KMS-11 (cell line): ENCODE data around the gene ETFDH.
"Not testable (repeated sequence)": the region's sequence is repeated elsewhere in the genome, so short reads cannot be mapped to it uniquely, and the experiment has no call there.

ENCODE experiments used
- H2AFZ ChIP-seq: fragments of 200-600 bp; sonication (generic); 2 replicates; pipeline ENCODE4 v1.6.1; 2016; ENCODE audit warnings: antibody characterized with exemption, mixed run types, low read depth
- H3K27ac ChIP-seq: fragments of 200-600 bp; sonication (generic); 2 replicates; pipeline ENCODE4 v1.6.1; 2016; ENCODE audit warnings: mild to moderate bottlenecking, mixed run types
- H3K27me3 ChIP-seq: fragments of 200-600 bp; sonication (generic); 2 replicates; pipeline ENCODE4 v1.6.1; 2017; ENCODE audit warnings: mild to moderate bottlenecking, low read depth, mixed run types, moderate library complexity; ENCODE audit not compliant: insufficient read depth
- H3K36me3 ChIP-seq: fragments of 200-600 bp; sonication (generic); 2 replicates; pipeline ENCODE4 v1.6.1; 2017; ENCODE audit warnings: mild to moderate bottlenecking, mixed run types; ENCODE audit not compliant: insufficient read depth
- H3K4me1 ChIP-seq: fragments of 200-600 bp; sonication (generic); 2 replicates; pipeline ENCODE4 v1.6.1; 2016; ENCODE audit warnings: mild to moderate bottlenecking, low read depth, mixed run types; ENCODE audit not compliant: poor library complexity, severe bottlenecking
- H3K4me2 ChIP-seq: fragments of 200-600 bp; sonication (generic); 2 replicates; pipeline ENCODE4 v1.7.0; 2016; ENCODE audit warnings: mild to moderate bottlenecking, mixed run types
- H3K4me3 ChIP-seq: fragments of 200-600 bp; sonication (generic); IDR thresholded peaks from 2 replicates; pipeline ENCODE4 v1.6.1; 2017; ENCODE audit warnings: low read depth, low read length, mixed read lengths; ENCODE audit not compliant: insufficient read depth
- H3K79me2 ChIP-seq: fragments of 200-600 bp; sonication (generic); 2 replicates; pipeline ENCODE4 v1.6.1; 2016; ENCODE audit warnings: low read depth, mixed run types; ENCODE audit not compliant: insufficient read depth
- H3K9ac ChIP-seq: fragments of 200-600 bp; sonication (generic); 2 replicates; pipeline ENCODE4 v1.6.1; 2016; ENCODE audit warnings: mild to moderate bottlenecking, mixed run types
- H4K20me1 ChIP-seq: fragments of 200-600 bp; sonication (generic); 2 replicates; pipeline ENCODE4 v1.6.1; 2016; ENCODE audit warnings: mild to moderate bottlenecking, mixed run types; ENCODE audit not compliant: insufficient read depth
- CTCF ChIP-seq: fragments of 200-600 bp; sonication (generic); conservative IDR thresholded peaks from 2 replicates; pipeline ENCODE4 v1.6.1; 2017; ENCODE audit warnings: low read depth, mild to moderate bottlenecking, antibody characterized with exemption, low read length, moderate library complexity, mixed read lengths

The ETFDH gene

GRCh38 chr4:158741326-158742021, 69.4 kb downstream of the ETFDH start:
- no peak for TF ChIP-seq CTCF
- Histone ChIP-seq H3K36me3 (no peaks in the 10 kb centered on the region), H3K4me2 (no peak overlapping the region), H4K20me1 (no peaks in the 10 kb centered on the region), H3K27me3 (no peaks in the 10 kb centered on the region), H3K27ac (no peak overlapping the region), H3K79me2 (no peaks in the 10 kb centered on the region), H3K4me3 (no peak overlapping the region), H3K4me1 (no peaks in the 10 kb centered on the region), H3K9ac (no peak overlapping the region), H2AFZ (no peak overlapping the region)

- not testable (repeated sequence) for H3K4me1 ChIP-seq, H3K4me2 ChIP-seq, H3K9ac ChIP-seq, H3K27me3 ChIP-seq, H2AFZ ChIP-seq, H3K4me3 ChIP-seq, H3K36me3 ChIP-seq, H3K79me2 ChIP-seq, H3K27ac ChIP-seq, H4K20me1 ChIP-seq
Measured at GRCh38 chr4:158746537-158746936, 74.4 kb downstream of the ETFDH start.

GRCh38 chr4:158750379-158750778, 78.3 kb downstream of the ETFDH start:
- H3K27me3 ChIP-seq: no peaks in the 10 kb centered on the region
- no peak for TF ChIP-seq CTCF
- H3K27ac ChIP-seq: no peak overlapping the region
- no peak overlapping the region for H3K4me3 ChIP-seq
- no peaks in the 10 kb centered on the region for H3K4me1 ChIP-seq
- no peaks in the 10 kb centered on the region for H4K20me1 ChIP-seq
- H3K9ac ChIP-seq: no peak overlapping the region
- no peaks in the 10 kb centered on the region for H3K36me3 ChIP-seq
- H3K4me2 ChIP-seq: no peak overlapping the region
- no peak overlapping the region for H2AFZ ChIP-seq
- no peaks in the 10 kb centered on the region for H3K79me2 ChIP-seq

- no peaks in the 10 kb centered on the region for H3K27me3 ChIP-seq
- H3K79me2 ChIP-seq: no peaks in the 10 kb centered on the region
- TF ChIP-seq CTCF: no peak
- no peaks in the 10 kb centered on the region for H3K4me1 ChIP-seq
- no peaks in the 10 kb centered on the region for H3K36me3 ChIP-seq
- no peaks in the 10 kb centered on the region for H4K20me1 ChIP-seq
- H2AFZ ChIP-seq: no peak overlapping the region
- no peak overlapping the region for H3K4me2 ChIP-seq
- H3K4me3 ChIP-seq: no peak overlapping the region
- no peak overlapping the region for H3K27ac ChIP-seq
- no peak overlapping the region for H3K9ac ChIP-seq
Measured at GRCh38 chr4:158754385-158755180, 82.5 kb downstream of the ETFDH start.

- H2AFZ ChIP-seq, H3K4me2 ChIP-seq, H4K20me1 ChIP-seq, H3K9ac ChIP-seq, H3K4me1 ChIP-seq, H3K27ac ChIP-seq, H3K4me3 ChIP-seq, H3K79me2 ChIP-seq, H3K36me3 ChIP-seq, H3K27me3 ChIP-seq: not testable (repeated sequence)
Measured at GRCh38 chr4:158755819-158756218, 83.7 kb downstream of the ETFDH start.
